HG02623 (cell line): ENCODE measurements around the gene CRACDL.

Experiments used
- ATAC-seq: cut with Tn5 transposase; IDR thresholded peaks from one replicate; pipeline ENCODE4 v1.9.1; 2021; ENCODE audit warnings: moderate library complexity; ENCODE audit not compliant: unreplicated experiment

CRACDL gene

DNA sequence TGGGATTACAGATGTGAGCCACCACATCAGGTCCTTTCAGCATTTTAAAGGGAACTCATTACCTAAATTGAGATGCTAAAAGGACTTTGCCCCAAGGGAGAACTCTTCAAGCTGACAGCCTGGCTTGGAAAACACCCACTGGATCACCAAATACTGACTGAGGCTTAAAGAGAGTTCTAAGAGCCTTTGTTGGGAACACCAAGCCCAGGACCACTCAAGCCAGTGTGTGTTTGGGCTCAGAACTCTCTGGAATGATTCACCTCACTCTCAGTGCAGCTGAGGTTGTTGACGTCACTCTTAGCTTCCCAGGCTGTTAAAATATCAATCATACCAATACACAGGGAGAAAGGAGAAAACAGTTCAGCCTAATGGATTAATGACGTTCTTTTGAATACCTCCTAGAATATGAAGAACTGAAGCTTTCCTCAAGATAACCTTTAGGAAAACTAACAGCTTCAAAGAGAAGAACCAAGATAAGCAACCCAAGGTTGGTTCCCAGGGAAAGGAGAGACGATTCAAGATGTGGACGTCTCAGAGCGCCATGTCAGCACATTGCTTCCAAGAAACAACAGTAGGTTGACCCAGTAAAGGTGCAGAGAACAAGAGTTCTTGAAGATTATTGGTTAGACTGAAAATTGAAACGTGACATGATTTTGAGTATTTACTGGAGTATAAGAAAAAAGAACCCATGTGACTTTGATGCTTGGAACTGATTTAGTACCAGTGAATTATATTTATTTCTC lies 157.1 kb downstream of the CRACDL start:
- ATAC-seq, result no peak

DNA sequence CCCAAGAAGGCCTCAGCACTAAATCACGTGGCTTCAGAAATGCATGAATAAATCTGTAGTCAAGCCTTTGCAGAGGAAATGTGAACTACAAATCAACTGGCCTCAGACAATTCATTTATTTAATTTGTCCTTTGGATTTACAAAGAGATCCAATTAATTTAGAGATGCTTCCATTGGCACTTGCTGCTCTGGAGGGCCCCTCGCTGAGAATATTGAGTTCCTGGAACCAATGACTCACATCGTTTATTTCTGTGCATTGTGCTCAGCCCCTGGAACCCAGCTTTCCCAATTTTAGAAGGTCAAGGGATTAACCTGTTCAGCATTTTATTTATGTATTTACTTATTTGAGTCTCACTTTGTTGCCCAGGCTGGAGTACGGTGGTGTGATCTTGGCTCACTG lies 157.9 kb downstream of the CRACDL start:
- no peak for ATAC-seq

- ATAC-seq, result no peak
Observed at GRCh38 chr2:98777710-98778109, 158.3 kb downstream of the CRACDL start.

DNA sequence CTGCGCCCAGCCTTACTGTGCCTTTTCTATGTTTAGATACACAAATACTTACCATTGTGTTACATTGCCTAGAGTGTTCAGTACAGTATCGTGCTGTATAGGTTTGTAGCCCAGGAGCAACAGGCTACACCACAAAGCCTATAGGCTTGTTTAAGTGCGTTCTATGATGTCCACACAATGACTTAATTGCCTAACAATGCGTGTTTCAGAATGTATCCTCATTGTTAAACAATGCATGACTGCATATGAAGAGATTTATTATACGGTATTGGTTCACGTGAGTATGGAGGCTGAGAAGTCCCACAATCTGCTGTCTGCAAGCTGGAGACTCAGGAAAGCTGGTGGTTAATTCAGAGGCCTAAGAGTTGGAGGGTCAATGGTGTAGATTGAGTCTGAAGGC lies 158.9 kb downstream of the CRACDL start:
- ATAC-seq, result no peak

- no peak for ATAC-seq
Observed at GRCh38 chr2:98776136-98776535, 159.9 kb downstream of the CRACDL start.

- ATAC-seq, result no peak
Observed at GRCh38 chr2:98775146-98775986, 160.7 kb downstream of the CRACDL start.

DNA sequence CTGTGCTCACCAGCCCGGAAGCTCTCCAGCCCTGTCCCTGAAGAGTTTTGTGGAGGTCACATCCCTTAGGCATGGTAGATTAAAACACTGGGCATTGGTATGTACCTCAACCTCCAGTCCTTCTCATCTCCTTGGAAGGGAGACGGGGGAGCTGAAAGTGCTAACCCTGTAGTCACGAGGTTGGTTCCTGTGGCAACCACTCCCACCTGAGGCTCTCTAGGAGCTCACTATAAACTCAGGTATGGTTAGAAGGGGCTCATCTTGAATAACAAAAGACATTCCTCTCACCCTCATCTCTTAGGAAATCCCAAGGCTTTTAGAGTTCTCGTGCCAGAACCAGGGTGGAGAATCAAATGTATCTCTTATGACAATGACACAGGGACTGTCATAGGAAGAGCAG lies 162.1 kb downstream of the CRACDL start:
- ATAC-seq, result no peak

GRCh38 chr2:98773169-98773568 lies 162.9 kb downstream of the CRACDL start:
- no peak for ATAC-seq

GRCh38 chr2:98772536-98772935 lies 163.5 kb downstream of the CRACDL start:
- no peak for ATAC-seq

DNA sequence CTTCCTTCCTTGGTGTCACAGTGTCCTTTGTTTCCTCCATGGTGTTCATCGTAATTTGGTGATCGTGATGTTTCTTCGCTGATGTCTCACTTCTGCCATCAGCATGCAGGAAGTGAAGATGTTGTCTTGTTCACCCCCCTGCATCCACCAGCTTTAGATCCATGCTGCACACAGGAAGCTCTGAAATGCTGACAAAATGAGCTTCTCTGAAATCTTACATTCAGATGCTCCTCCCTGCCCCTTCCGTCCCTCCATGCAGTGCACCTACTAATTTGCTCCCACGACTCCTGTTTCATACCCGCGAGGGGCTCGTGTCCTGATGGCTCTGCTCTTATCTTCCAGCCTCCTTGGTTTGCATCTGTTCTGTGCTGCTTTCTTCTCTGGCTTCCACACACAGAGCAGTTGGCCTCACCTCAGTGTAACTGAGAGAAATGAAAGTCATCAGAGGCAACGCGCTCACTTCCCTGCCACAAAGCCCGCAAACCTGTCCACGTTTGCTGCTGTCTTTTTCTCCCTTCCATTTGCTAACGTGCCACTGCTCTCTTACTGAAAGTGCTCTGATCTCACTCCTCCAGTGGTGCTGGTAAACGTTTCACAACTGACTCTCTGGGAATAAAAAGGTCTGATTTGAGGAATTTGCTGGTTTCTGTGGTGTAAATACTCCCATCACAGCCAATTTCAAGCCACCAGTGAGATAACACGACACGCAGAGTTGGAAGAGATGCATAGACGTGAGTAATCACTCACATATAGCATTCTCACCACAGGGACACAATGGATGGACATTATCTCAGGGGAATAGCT lies 164.1 kb downstream of the CRACDL start:
- ATAC-seq, result peak; percentile 51

DNA sequence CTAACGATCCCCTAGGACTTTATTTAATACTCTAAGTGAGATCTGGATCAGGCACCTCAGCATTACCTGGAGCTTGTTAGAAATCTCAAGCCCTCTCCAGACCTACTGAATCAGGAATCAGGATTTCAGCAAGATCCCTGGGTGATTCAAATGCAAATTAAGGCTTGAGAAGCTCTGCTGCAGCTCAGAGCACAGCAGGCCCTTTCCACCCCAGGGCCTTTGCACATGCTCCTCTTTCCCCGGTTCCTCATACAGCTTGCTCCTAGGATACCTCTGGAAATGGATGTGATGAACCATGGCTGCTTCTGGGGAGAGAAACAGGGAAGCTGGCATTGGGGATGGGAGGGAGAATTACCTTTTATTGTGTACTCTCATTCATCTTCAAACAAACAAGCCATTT lies 164.8 kb downstream of the CRACDL start:
- ATAC-seq, result no peak

- no peak for ATAC-seq
Observed at GRCh38 chr2:98769784-98770183, 166.2 kb downstream of the CRACDL start.

- ATAC-seq, result no peak
Observed at GRCh38 chr2:98769114-98769476, 166.9 kb downstream of the CRACDL start.

DNA sequence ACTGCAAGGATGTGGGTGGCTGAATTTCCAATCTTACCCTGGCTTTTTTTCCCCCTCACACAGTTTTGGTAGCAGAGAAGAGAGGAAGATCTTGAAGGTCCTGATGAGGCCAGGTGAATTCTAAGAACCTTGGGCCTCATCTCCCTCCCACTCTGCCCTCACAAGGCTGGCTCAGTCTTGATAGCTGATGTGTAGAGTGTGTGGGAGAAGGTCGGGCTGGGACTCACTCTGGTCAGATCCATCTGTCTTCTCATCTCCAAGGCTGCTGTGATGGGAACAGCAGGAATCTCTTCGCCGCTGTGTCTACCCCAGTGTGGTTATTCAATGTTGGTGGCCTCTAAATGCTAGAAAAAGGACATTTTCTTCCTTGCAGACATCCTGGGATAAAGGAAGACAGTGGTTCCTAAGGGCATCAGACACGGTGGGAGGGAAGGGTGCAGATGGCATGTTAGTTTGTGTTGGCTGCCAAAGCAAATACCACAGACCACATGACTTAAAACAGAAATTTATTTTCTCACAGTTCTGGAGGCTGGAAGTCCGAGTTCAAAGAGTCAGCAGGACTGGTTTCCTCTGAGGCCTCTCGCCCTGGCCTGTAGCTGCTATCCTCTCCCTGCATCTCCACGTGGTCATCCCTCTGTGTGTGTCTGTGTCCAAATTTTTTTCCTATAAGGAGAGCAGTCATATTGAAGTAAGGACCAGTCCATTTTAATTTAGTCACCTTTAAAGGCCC lies 167.5 kb downstream of the CRACDL start:
- no peak for ATAC-seq

DNA sequence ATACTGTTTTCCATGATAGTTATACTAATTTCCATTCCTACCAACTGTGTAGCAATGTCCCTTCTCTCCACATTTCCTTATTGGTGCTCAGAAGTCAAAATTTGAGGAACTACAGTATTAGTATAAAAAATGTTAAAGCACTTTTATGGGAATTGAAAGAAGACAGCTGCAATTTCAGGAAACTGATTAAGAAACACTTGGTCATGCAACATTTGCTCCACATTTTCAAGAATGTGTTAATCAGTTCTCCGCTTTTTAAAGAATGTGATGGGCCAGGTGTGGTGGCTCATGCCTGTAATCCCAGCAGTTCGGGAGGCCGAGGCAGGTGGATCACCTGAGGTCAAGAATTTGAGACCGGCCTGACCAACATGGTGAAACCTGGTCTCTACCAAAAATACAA lies 171.5 kb downstream of the CRACDL start:
- ATAC-seq, result no peak

GRCh38 chr2:98763209-98763951 lies 172.6 kb downstream of the CRACDL start:
- ATAC-seq, result no peak

DNA sequence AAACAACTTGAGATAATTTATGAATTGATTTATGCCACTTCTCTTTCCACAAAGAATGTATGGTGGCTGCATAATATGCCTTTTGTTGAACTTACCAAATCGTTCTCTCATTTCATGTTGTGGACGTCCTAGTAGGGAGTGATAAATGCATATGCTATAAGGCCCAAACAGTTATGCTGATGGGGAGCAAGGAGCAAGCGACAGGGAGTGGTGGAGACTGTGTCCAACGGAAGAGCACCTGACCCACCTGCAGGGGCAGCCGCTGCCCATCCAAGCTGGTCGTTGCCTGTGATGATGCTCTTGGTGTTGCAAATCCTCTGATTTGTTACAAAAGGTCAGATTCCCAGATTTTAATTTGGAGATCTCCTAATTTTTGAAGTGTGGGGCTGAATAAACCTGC lies 174.1 kb downstream of the CRACDL start:
- no peak for ATAC-seq

- ATAC-seq, result no peak
Observed at GRCh38 chr2:98761267-98761781, 174.7 kb downstream of the CRACDL start.

GRCh38 chr2:98759827-98760625 lies 176.0 kb downstream of the CRACDL start:
- no peak for ATAC-seq
